ENCODE results near the gene NHSL2.

Gene NHSL2

DNA sequence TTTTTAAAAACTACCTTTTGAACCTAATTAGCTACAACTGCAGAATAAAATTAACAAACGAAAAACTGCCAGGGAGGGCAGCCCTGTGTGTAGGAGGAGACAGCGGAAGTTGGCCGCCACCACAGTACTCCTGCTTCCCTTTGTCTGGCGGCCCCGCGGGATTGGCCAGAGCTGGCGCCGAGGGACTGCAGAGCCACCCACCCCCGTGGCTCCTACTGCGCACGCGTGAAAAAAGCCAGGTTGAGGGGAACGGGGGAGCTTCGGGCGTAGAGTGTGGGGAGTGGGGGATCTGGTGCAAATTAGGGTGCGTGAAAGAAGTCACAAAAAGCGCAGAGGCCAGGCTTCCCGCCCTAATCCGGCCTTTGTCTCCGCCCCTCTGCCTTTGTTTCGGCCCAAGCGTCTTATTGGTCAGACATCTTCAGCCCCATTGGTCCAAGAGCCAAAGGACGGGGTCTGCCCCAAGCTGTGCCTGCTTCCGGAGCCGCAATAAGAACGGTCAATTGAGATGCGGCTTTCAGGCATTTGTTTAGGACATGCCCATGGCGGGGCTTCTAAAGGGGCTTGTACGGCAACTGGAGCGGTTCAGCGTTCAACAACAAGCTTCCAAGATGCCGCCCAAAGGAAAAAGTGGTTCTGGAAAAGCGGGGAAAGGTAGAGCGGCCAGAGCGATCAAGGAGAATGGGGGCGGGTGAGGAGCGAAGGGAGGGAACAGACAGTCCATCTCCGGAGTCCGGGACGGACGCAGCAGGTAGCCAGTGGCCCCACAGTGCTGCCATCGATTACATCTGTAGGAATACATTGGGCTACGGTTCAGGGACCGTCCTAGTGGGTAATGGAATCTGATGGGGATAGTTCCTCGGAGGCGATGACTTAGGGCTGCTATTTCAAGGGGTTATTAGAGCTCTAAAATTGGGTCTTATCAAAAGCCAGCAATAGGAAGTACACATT is 270.8 kb downstream of the NHSL2 start, which contains the start of gene PIN4:
Gene PIN4, plus strand, starts transcription at position 580 of the 948 bp plus-strand sequence. Its CDS starts 29 bp downstream, at position 609.
- peak; percentile 79 for DNase-seq (ENCODE audit: insufficient read length)
- TF ChIP-seq TAF1 (IDR thresholded peaks at IDR 0.05; ENCODE audit: borderline replicate concordance, low read depth, low read length) = 0 out of 2 replicates have a peak, but pooled peaks have one; percentile 55
- peak; percentile 54 for TF ChIP-seq POLR2AphosphoS5 (IDR thresholded peaks at IDR 0.05; ENCODE audit: low read depth, low read length)
- TF ChIP-seq POLR2A (IDR thresholded peaks at IDR 0.05; ENCODE audit: low read depth, low read length) = peak; percentile 55
- FAIRE-seq = peak; percentile 98

DNA sequence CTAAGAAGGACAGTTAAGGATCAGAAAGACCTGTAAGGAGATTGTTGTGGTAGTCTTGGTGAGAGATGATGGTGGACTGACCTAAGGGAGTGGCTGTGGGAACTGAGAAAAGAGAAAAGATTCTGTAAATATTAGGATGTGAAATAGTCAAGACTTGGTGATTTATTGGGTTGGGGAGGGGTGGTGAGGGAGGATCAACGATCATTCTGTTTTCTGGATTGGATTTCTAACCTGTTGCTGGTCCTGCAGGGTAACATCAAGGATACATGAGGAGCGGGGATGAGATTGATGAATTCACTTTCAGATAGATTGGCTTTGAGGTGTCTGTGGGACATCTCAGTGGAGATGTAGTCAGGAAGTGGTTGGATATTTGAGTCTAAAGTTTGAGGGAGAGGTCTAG is 272.3 kb downstream of the NHSL2 start:
- TF ChIP-seq POLR2A (IDR thresholded peaks at IDR 0.05; ENCODE audit: low read depth, low read length) (no peak), TAF1 (IDR thresholded peaks at IDR 0.05; ENCODE audit: borderline replicate concordance, low read depth, low read length) (no peak), POLR2AphosphoS5 (IDR thresholded peaks at IDR 0.05; ENCODE audit: low read depth, low read length) (no peak)
- FAIRE-seq (no peak), DNase-seq (ENCODE audit: insufficient read length) (no peak)

DNA sequence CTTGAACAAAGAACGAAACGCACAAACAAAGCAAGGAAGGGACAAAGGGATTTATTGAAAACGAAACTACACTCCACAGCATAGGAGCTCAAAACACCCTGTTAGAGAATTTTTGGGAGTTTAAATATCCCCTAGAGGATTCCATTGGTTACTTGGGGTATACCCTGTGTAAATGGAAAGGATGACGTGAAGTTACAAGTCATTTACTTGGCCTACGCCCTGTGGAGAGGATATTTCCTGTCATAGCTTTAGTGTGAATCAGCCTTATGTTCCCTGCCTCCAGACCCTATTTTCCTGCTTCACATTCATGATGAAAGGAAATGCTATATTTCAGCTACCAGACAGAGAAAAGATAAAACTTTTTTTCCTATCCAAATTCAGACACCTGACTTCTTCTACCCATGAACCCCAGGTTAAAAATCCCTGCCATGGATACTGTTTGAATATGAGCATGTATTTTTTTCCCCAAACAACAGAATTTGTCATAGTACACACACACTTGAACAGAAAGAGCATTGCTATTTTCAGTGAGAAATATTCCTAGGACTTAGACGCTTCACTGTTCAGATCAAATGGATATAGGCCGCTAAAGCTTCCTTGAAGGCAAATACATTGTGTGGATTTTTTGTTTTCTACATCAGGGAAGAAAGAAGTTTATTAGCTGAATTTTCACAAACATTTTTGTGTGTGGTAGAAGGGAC is 291.3 kb downstream of the NHSL2 start:
- no peak for TF ChIP-seq POLR2AphosphoS5 (IDR thresholded peaks at IDR 0.05; ENCODE audit: low read depth, low read length)
- no peak for TF ChIP-seq POLR2A (IDR thresholded peaks at IDR 0.05; ENCODE audit: low read depth, low read length)
- no peak for TF ChIP-seq TAF1 (IDR thresholded peaks at IDR 0.05; ENCODE audit: borderline replicate concordance, low read depth, low read length)
- FAIRE-seq = no peak
- no peak for DNase-seq (ENCODE audit: insufficient read length)
